NB4 (cell line): ENCODE measurements around the gene CHCHD3.

Experiments
- CTCF ChIP-seq: IDR thresholded peaks from one replicate; pipeline ENCODE4 v1.5.1; 2012; ENCODE audit warnings: low read depth, low read length
- MAX ChIP-seq: IDR thresholded peaks from 2 replicates; pipeline ENCODE4 v1.6.1; 2011; ENCODE audit warnings: low read depth, low read length
- MYC ChIP-seq: IDR thresholded peaks from 2 replicates; pipeline ENCODE4 v1.6.1; 2011; ENCODE audit warnings: low read depth, low read length
- POLR2A ChIP-seq: IDR thresholded peaks from 2 replicates; pipeline ENCODE4 v1.6.1; 2011; ENCODE audit warnings: mild to moderate bottlenecking; ENCODE audit not compliant: insufficient read length; ENCODE audit errors: extremely low read depth

- TF ChIP-seq CTCF (no peak), MYC (no peak), POLR2A (no peak), MAX (no peak)
Observed at GRCh38 chr7:133110312-133110711, 28.4 kb upstream of the CHCHD3 start.
